ENCODE measurements around the gene LRRK2. TPM values are rescaled to one million over a fixed set of nuclear protein-coding genes. Genes with fewer than 3 reads are reported as not detected.

LRRK2 gene
- total RNA-seq, 1 experiment from 2014 or later = 0.26 TPM

GRCh38 chr12:40292788-40293429, 68.1 kb downstream of the LRRK2 start:
- ChIA-PET POLR2A (ENCODE audit: unreplicated experiment) (no interaction called here), CTCF (no interaction called here)
- no peak for DNase-seq
- BruUV-seq (replicated peaks) = no TSS peak
- Histone ChIP-seq H3K4me3 (no peak overlapping the region), H3K27ac (no peak overlapping the region), H3K36me3 (ENCODE audit: low read depth) (no peaks in the 10 kb centered on the region), H2AFZ (peak overlapping the region; percentile 71; the same call in 1 of the 2 replicates), H3K4me1 (replicated peaks; ENCODE audit: insufficient read depth) (peaks cover 7% of the 10 kb centered on the region), H3K4me2 (no peak overlapping the region), H3K79me2 (ENCODE audit: low read depth) (no peaks in the 10 kb centered on the region), H3F3A (ENCODE audit: insufficient read depth, low read depth) (no peaks in the 10 kb centered on the region), H3K9me3 (ENCODE audit: insufficient read depth, low read depth) (no peaks in the 10 kb centered on the region), H3K9me2 (ENCODE audit: insufficient read depth) (0 out of 2 replicates have a peak, but pooled peaks cover 5% of the 10 kb centered on the region), H4K20me1 (ENCODE audit: insufficient read depth) (no peaks in the 10 kb centered on the region), H3K27me3 (ENCODE audit: insufficient read depth, low read depth) (no peaks in the 10 kb centered on the region)
- no peak for TF ChIP-seq CTCF (conservative IDR thresholded peaks at IDR 0.05)
- TF ChIP-seq EZH2 (IDR thresholded peaks at IDR 0.05; ENCODE audit: low read depth) = no peak
- intact Hi-C loops (cut with micrococcal nuclease; ENCODE audit: unreplicated experiment) = no loop called here

- Histone ChIP-seq H3K36me3 (ENCODE audit: low read depth) (no peaks in the 10 kb centered on the region), H3K4me2 (no peak overlapping the region), H4K20me1 (ENCODE audit: insufficient read depth) (no peaks in the 10 kb centered on the region), H2AFZ (no peak overlapping the region), H3K27me3 (ENCODE audit: insufficient read depth, low read depth) (no peaks in the 10 kb centered on the region), H3K9me3 (ENCODE audit: insufficient read depth, low read depth) (no peaks in the 10 kb centered on the region), H3K4me3 (no peak overlapping the region), H3K79me2 (ENCODE audit: low read depth) (no peaks in the 10 kb centered on the region), H3F3A (ENCODE audit: insufficient read depth, low read depth) (no peaks in the 10 kb centered on the region), H3K9me2 (ENCODE audit: insufficient read depth) (no peaks in the 10 kb centered on the region), H3K4me1 (replicated peaks; ENCODE audit: insufficient read depth) (peaks cover 7% of the 10 kb centered on the region), H3K27ac (no peak overlapping the region)
- intact Hi-C loops (cut with micrococcal nuclease; ENCODE audit: unreplicated experiment) = no loop called here
- TF ChIP-seq EZH2 (IDR thresholded peaks at IDR 0.05; ENCODE audit: low read depth) (no peak), CTCF (conservative IDR thresholded peaks at IDR 0.05) (no peak)
- BruUV-seq (replicated peaks) = no TSS peak
- DNase-seq = no peak
- ChIA-PET CTCF (no interaction called here), POLR2A (ENCODE audit: unreplicated experiment) (no interaction called here)
Observed at GRCh38 chr12:40298341-40298740, 73.5 kb downstream of the LRRK2 start.

GRCh38 chr12:40300490-40300889, 75.7 kb downstream of the LRRK2 start:
- no peaks in the 10 kb centered on the region for H4K20me1 ChIP-seq (ENCODE audit: insufficient read depth)
- no TSS peak for BruUV-seq (replicated peaks)
- POLR2A ChIA-PET (ENCODE audit: unreplicated experiment) = no interaction called here
- H3K36me3 ChIP-seq (ENCODE audit: low read depth) = no peaks in the 10 kb centered on the region
- no peaks in the 10 kb centered on the region for H3K4me1 ChIP-seq (replicated peaks; ENCODE audit: insufficient read depth)
- H3K9me2 ChIP-seq (ENCODE audit: insufficient read depth) = no peaks in the 10 kb centered on the region
- CTCF ChIA-PET = no interaction called here
- no peak overlapping the region for H3K4me2 ChIP-seq
- no peaks in the 10 kb centered on the region for H3K9me3 ChIP-seq (ENCODE audit: insufficient read depth, low read depth)
- H3K4me3 ChIP-seq = no peak overlapping the region
- no peak for DNase-seq
- no peak overlapping the region for H3K27ac ChIP-seq
- H3K27me3 ChIP-seq (ENCODE audit: insufficient read depth, low read depth) = no peaks in the 10 kb centered on the region
- intact Hi-C loops (cut with micrococcal nuclease; ENCODE audit: unreplicated experiment) = no loop called here
- no peak for TF ChIP-seq CTCF (conservative IDR thresholded peaks at IDR 0.05)
- no peak for TF ChIP-seq EZH2 (IDR thresholded peaks at IDR 0.05; ENCODE audit: low read depth)
- H3F3A ChIP-seq (ENCODE audit: insufficient read depth, low read depth) = no peaks in the 10 kb centered on the region
- no peak overlapping the region for H2AFZ ChIP-seq
- no peaks in the 10 kb centered on the region for H3K79me2 ChIP-seq (ENCODE audit: low read depth)
